Measurements from ENCODE around the gene TREML2. TPM values are rescaled to one million over a fixed set of nuclear protein-coding genes. Genes with fewer than 3 reads are reported as not detected.

Gene TREML2
- total RNA-seq, 1 experiment from 2014 or later: not detected

DNA sequence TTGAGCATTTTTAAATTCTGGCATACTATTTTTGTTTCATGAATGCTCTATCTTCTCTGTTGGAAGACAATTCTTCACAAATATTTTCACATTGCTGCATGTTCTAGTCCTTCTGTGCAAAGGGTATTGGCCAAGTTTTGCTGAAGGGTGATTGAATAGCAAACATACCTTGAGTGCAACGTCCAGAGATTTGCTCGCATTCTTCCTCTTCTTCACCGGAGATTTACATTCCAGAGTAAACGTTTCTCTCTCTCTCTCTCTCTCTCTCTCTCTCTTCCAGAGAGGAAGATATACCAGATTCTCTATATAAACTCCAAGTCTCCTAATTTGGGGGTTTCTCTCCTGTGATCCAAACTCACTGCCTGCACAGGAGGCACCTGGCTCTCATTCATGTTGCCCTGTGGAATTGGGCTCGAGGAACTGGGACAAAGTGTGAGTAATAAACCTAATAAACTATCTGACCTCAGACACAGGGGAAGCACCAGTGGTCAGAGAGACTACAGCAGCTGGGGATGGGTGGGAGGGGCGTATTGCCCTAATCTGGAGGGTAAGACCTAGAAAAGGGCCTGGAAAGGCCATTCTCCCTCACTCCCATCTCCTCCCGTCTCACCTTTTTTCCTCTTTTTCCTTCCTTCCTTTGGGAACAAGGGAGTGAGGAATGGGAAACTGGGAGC, 45.7 kb downstream of the TREML2 start:
- CTCF ChIA-PET: no interaction called here
- Histone ChIP-seq H3K79me2 (ENCODE audit: insufficient read depth, low read length) (no peaks in the 10 kb centered on the region), H3K36me3 (ENCODE audit: control insufficient read depth in 1 of 2, insufficient read depth in 2 of 2, low read length in 2 of 2) (no peaks in the 10 kb centered on the region), H3K4me1 (ENCODE audit: control insufficient read depth in 1 of 2, insufficient read depth in 2 of 2, low read length in 2 of 2) (no peaks in the 10 kb centered on the region), H3K9ac (ENCODE audit: low read length) (no peak overlapping the region), H2AFZ (ENCODE audit: low read depth, low read length, poor library complexity, severe bottlenecking) (no peak overlapping the region), H4K20me1 (ENCODE audit: insufficient read depth) (no peaks in the 10 kb centered on the region), H3K27ac (ENCODE audit: low read depth, low read length) (no peak overlapping the region), H3K9me3 (ENCODE audit: control insufficient read depth in 1 of 2, insufficient read depth in 1 of 2, low read depth in 1 of 2, low read length in 2 of 2) (no peaks in the 10 kb centered on the region), H3K4me3 (replicated peaks in 1 of 2; ENCODE audit: low read depth in 1 of 2, low read length in 2 of 2) (no peak overlapping the region), H3K27me3 (ENCODE audit: insufficient read depth, low read length) (peaks cover 11% of the 10 kb centered on the region; the same call in 1 of the 2 replicates), H3K9me2 (ENCODE audit: insufficient read depth) (no peaks in the 10 kb centered on the region), H3K4me2 (ENCODE audit: low read length) (no peak overlapping the region)
- DNase-seq (ENCODE audit: low read depth, low spot score) (no peak), ATAC-seq (no peak)
- intact Hi-C loops (cut with micrococcal nuclease): no loop called here
- no peak for TF ChIP-seq RAD21 (IDR thresholded peaks at IDR 0.05; ENCODE audit: low read depth)
- no peak for TF ChIP-seq TCF7L2 (IDR thresholded peaks at IDR 0.05; ENCODE audit: borderline replicate concordance, extremely low read depth, insufficient read depth, insufficient read length)
- TF ChIP-seq ELF1 (IDR thresholded peaks at IDR 0.05; ENCODE audit: borderline replicate concordance, low read depth): no peak
- no peak for TF ChIP-seq YY1 (IDR thresholded peaks at IDR 0.05; ENCODE audit: extremely low read depth, insufficient replicate concordance, low read depth, low read length)
- TF ChIP-seq EZH2 (IDR thresholded peaks at IDR 0.05): no peak
- no peak for TF ChIP-seq CTCF (IDR thresholded peaks at IDR 0.05 in 2 of 3, conservative IDR thresholded peaks at IDR 0.05 in 1 of 3; ENCODE audit: borderline replicate concordance in 1 of 3, insufficient read depth in 1 of 3, low read depth in 2 of 3, low read length in 2 of 3)
- TF ChIP-seq, protein P1, sequence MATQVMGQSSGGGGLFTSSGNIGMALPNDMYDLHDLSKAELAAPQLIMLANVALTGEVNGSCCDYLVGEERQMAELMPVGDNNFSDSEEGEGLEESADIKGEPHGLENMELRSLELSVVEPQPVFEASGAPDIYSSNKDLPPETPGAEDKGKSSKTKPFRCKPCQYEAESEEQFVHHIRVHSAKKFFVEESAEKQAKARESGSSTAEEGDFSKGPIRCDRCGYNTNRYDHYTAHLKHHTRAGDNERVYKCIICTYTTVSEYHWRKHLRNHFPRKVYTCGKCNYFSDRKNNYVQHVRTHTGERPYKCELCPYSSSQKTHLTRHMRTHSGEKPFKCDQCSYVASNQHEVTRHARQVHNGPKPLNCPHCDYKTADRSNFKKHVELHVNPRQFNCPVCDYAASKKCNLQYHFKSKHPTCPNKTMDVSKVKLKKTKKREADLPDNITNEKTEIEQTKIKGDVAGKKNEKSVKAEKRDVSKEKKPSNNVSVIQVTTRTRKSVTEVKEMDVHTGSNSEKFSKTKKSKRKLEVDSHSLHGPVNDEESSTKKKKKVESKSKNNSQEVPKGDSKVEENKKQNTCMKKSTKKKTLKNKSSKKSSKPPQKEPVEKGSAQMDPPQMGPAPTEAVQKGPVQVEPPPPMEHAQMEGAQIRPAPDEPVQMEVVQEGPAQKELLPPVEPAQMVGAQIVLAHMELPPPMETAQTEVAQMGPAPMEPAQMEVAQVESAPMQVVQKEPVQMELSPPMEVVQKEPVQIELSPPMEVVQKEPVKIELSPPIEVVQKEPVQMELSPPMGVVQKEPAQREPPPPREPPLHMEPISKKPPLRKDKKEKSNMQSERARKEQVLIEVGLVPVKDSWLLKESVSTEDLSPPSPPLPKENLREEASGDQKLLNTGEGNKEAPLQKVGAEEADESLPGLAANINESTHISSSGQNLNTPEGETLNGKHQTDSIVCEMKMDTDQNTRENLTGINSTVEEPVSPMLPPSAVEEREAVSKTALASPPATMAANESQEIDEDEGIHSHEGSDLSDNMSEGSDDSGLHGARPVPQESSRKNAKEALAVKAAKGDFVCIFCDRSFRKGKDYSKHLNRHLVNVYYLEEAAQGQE (IDR thresholded peaks at IDR 0.05; ENCODE audit: low read depth): no peak
- TF ChIP-seq SRF (IDR thresholded peaks at IDR 0.05; ENCODE audit: low read depth): no peak
- TF ChIP-seq FOSL1 (IDR thresholded peaks at IDR 0.05; ENCODE audit: low read depth): no peak
- TF ChIP-seq JUND (IDR thresholded peaks at IDR 0.05): no peak
- TF ChIP-seq CBX3 (IDR thresholded peaks at IDR 0.05; ENCODE audit: low read depth): no peak
- TF ChIP-seq, protein P2, sequence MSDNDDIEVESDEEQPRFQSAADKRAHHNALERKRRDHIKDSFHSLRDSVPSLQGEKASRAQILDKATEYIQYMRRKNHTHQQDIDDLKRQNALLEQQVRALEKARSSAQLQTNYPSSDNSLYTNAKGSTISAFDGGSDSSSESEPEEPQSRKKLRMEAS (IDR thresholded peaks at IDR 0.05): no peak
- TF ChIP-seq ZNF274 (IDR thresholded peaks at IDR 0.05; ENCODE audit: low read depth, low read length): no peak
- no peak for TF ChIP-seq EGR1 (IDR thresholded peaks at IDR 0.05; ENCODE audit: low read depth)
- no peak for TF ChIP-seq POLR2A (IDR thresholded peaks at IDR 0.05; ENCODE audit: borderline replicate concordance, extremely low read depth, insufficient read depth, insufficient read length)
- TF ChIP-seq SIN3A (IDR thresholded peaks at IDR 0.05; ENCODE audit: low read depth): no peak
- no peak for TF ChIP-seq CEBPB (IDR thresholded peaks at IDR 0.05; ENCODE audit: low read depth)
- no peak for TF ChIP-seq ZFX (IDR thresholded peaks at IDR 0.05)
- TF ChIP-seq SP1 (IDR thresholded peaks at IDR 0.05; ENCODE audit: low read depth): no peak
- TF ChIP-seq EZH2phosphoT487 (IDR thresholded peaks at IDR 0.05; ENCODE audit: borderline replicate concordance): no peak
- POLR2A ChIA-PET: no interaction called here
- RAD21 ChIA-PET (ENCODE audit: low non-redundant PET in 1 of 2, low total read pairs in 2 of 2, uncharacterized antibody in 2 of 2, unreplicated experiment in 2 of 2): no interaction called here
- no TSS peak for BruUV-seq (replicated peaks)
